ENCODE data around the gene MYH14. TPM values are rescaled to one million over a fixed set of nuclear protein-coding genes. Genes with fewer than 3 reads are reported as not detected.

Gene MYH14
- total RNA-seq, 2 experiments from 2014 or later = not detected

GRCh38 chr19:50314724-50315708, 111.6 kb downstream of the MYH14 start:
- H3K4me3 ChIP-seq (ENCODE audit: low read depth, low read length, poor library complexity, severe bottlenecking) = no peak overlapping the region
- no peaks in the 10 kb centered on the region for H4K20me1 ChIP-seq (ENCODE audit: insufficient read depth, low read length)
- peaks cover 26% of the 10 kb centered on the region for H3K36me3 ChIP-seq (ENCODE audit: insufficient read depth, low read length)
- no TSS peak for BruUV-seq (replicated peaks)
- TF ChIP-seq EZH2phosphoT487 (IDR thresholded peaks at IDR 0.05; ENCODE audit: borderline replicate concordance, low read depth, low read length) (no peak), CTCF (conservative IDR thresholded peaks at IDR 0.05; ENCODE audit: low read length) (no peak)
- POLR2A ChIA-PET = no interaction called here
- no peak overlapping the region for H2AFZ ChIP-seq (ENCODE audit: low read length)
- intact Hi-C loops (cut with micrococcal nuclease; ENCODE audit: unreplicated experiment) = no loop called here
- DNase-seq (ENCODE audit: low spot score) = no peak
- no peaks in the 10 kb centered on the region for H3K9me3 ChIP-seq (ENCODE audit: low read length)
- no peaks in the 10 kb centered on the region for H3K9me2 ChIP-seq (ENCODE audit: insufficient read depth, low read length)
- H3K4me2 ChIP-seq (ENCODE audit: low read length) = no peak overlapping the region
- H3K79me2 ChIP-seq (ENCODE audit: insufficient read depth, low read depth, low read length) = no peaks in the 10 kb centered on the region
- peaks cover 13% of the 10 kb centered on the region for H3K4me1 ChIP-seq (ENCODE audit: insufficient read depth, low read length, poor library complexity, severe bottlenecking)
- no peak overlapping the region for H3K27ac ChIP-seq (ENCODE audit: low read depth, low read length, poor library complexity, severe bottlenecking)
- CTCF ChIA-PET (ENCODE audit: unreplicated experiment) = interaction anchor here (0.6 kb wide), 1 partner anchor 1093 kb away, joined by 6 read pairs; no protein-coding TSS in a partner anchor

- no TSS peak for BruUV-seq (replicated peaks)
- Histone ChIP-seq H3K4me1 (ENCODE audit: insufficient read depth, low read length, poor library complexity, severe bottlenecking) (peaks cover 13% of the 10 kb centered on the region), H3K27ac (ENCODE audit: low read depth, low read length, poor library complexity, severe bottlenecking) (no peak overlapping the region), H4K20me1 (ENCODE audit: insufficient read depth, low read length) (no peaks in the 10 kb centered on the region), H3K9me3 (ENCODE audit: low read length) (no peaks in the 10 kb centered on the region), H3K9me2 (ENCODE audit: insufficient read depth, low read length) (no peaks in the 10 kb centered on the region), H3K4me3 (ENCODE audit: low read depth, low read length, poor library complexity, severe bottlenecking) (no peak overlapping the region), H2AFZ (ENCODE audit: low read length) (no peak overlapping the region), H3K4me2 (ENCODE audit: low read length) (peak overlapping the region; percentile 24; the same call in 1 of the 2 replicates), H3K36me3 (ENCODE audit: insufficient read depth, low read length) (peaks cover 32% of the 10 kb centered on the region), H3K79me2 (ENCODE audit: insufficient read depth, low read depth, low read length) (no peaks in the 10 kb centered on the region)
- intact Hi-C loops (cut with micrococcal nuclease; ENCODE audit: unreplicated experiment) = no loop called here
- DNase-seq (ENCODE audit: low spot score) = no peak
- ChIA-PET POLR2A (no interaction called here), CTCF (ENCODE audit: unreplicated experiment) (interaction anchor here (0.6 kb wide), 1 partner anchor 342 kb away, joined by 7 read pairs; no protein-coding TSS in a partner anchor)
- TF ChIP-seq EZH2phosphoT487 (IDR thresholded peaks at IDR 0.05; ENCODE audit: borderline replicate concordance, low read depth, low read length) (no peak), CTCF (conservative IDR thresholded peaks at IDR 0.05; ENCODE audit: low read length) (no peak)
Measured at GRCh38 chr19:50315773-50316448, 112.5 kb downstream of the MYH14 start.
